Esophagus squamous epithelium (tissue), 4 donors: ENCODE measurements around the gene SRC.

ENCODE experiments used
- CTCF ChIP-seq, 6 experiments: fragments of 450-650 bp in 4 of 6; fragments of 200-600 bp in 2 of 6; sonication (generic) in 2 of 6; IDR thresholded peaks; one replicate each; pipeline ENCODE4 v1.5.1; 2016 to 2019; ENCODE audit warnings: antibody characterized with exemption in 6 of 6, mild to moderate bottlenecking in 4 of 6, moderate library complexity in 4 of 6
- POLR2A ChIP-seq, 4 donors: fragments of 450-650 bp; IDR thresholded peaks; one replicate each; pipeline ENCODE4 v1.6.1; 2017; ENCODE audit warnings: antibody characterized with exemption in 4 of 4, mild to moderate bottlenecking in 4 of 4, moderate library complexity in 3 of 4

- no peak for TF ChIP-seq POLR2A (IDR thresholded peaks at IDR 0.05)
- no peak for TF ChIP-seq CTCF (IDR thresholded peaks at IDR 0.05)
These were observed 245 bp downstream of the SRC start for GRCh38 chr20:37346236-37346534.
